ENCODE results near the gene BTG2. TPM values are rescaled to one million over a fixed set of nuclear protein-coding genes. Genes with fewer than 3 reads are reported as not detected.
A peak's percentile ranks its signal among the peaks of the same experiment; 100 is the strongest.

The BTG2 gene
- total RNA-seq, 4 donors from 2014 or later: 160 to 319 (median 193) TPM

DNA sequence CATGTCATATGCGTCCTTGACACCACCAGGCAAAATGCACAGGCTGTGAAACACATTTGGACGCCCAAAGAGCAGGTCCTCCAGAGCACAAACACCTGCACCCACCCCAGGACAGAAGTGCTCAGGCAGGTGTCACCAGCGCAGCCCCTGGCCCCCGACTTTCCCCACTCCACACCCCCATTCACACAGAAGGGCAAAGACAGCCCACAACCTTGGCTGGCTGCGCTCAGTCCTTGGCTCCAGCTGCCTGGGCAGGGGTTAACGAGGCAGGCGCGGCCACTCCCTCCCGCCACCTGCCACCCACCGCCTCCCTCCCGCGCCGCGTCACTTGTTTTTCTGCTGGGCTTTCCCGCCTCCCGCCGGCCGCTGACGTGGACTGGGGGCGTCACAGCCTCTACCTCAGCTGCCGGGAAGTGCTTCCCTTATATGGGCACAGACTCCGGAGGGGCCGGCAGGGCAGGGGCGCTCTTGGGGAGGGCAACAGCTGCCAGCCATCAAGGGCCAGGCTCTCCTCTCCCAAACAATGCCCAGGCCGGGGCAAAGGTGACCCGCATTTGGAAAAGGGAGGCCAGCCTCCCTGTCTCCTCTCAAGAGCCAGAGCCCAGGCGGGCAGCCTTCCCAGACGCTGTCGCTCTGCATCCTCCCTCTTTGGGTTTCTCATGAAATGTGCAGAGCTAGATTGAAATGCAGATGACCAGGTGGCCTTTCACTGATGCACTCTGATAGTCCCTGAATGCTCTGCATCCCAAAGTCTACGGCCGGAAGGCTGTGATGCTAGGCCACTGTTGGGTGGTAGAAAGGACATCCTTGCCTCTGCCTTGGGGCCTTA is 14.8 kb upstream of the BTG2 start:
- Histone ChIP-seq H3K9me3 (no peaks in the 10 kb centered on the region), H3K27ac (peak overlapping the region; percentile 90), H3K27me3 (no peaks in the 10 kb centered on the region), H3K36me3 (no peaks in the 10 kb centered on the region), H3K4me3 (peak overlapping the region; percentile 36), H3K4me1 (peaks cover 65% of the 10 kb centered on the region)
- DNase-seq (ENCODE audit: low spot score in 2 of 2): peak; percentile 97
- peak in 1 of 3 donors; percentile 36 for TF ChIP-seq POLR2AphosphoS5 (IDR thresholded peaks at IDR 0.05)
- peak in 1 of 2 donors; percentile 54 for TF ChIP-seq POLR2A (IDR thresholded peaks at IDR 0.05)
- peak; percentile 75 for TF ChIP-seq EP300 (IDR thresholded peaks at IDR 0.05)
- no peak for TF ChIP-seq CTCF (IDR thresholded peaks at IDR 0.05)
- 35% methylated on average over 8 of the region's 31 CpGs for WGBS

GRCh38 chr1:203291201-203292096 is 13.9 kb upstream of the BTG2 start:
- H3K9me3 ChIP-seq: no peaks in the 10 kb centered on the region
- H3K4me1 ChIP-seq: peaks cover 56% of the 10 kb centered on the region

DNA sequence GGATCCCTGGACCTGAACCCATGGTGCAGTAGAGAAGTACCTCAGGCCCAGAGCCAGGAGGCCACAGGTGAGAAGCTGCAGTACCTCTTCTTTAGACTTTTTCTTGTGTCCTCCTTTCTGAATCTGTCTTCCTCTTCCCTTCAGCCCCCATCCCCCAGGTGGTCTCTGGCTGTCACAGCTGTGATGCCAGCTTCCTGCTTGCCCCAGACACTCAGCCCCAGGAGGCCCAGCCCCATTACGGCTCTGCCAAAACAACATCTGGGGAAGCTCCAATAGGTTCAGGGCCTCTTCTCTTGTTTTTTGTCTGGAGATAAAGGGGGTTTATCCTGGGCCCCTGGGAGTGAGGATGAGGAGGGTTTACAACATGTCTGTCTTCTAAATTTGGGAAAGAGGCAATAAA is 9.5 kb upstream of the BTG2 start:
- Histone ChIP-seq H3K27ac (no peak overlapping the region), H3K9me3 (no peaks in the 10 kb centered on the region), H3K27me3 (no peaks in the 10 kb centered on the region), H3K36me3 (no peaks in the 10 kb centered on the region), H3K4me3 (no peak overlapping the region), H3K4me1 (peaks cover 23% of the 10 kb centered on the region)
- no peak for TF ChIP-seq POLR2AphosphoS5 (IDR thresholded peaks at IDR 0.05)
- no peak for TF ChIP-seq POLR2A (IDR thresholded peaks at IDR 0.05)
- no peak for TF ChIP-seq EP300 (IDR thresholded peaks at IDR 0.05)
- no peak for TF ChIP-seq CTCF (IDR thresholded peaks at IDR 0.05)
- WGBS: 96% methylated on average over 1 of the region's 1 CpG
- DNase-seq (ENCODE audit: low spot score in 2 of 2): no peak

More at GRCh38 chr1:203291201-203292096, 13.9 kb upstream of the BTG2 start:
- no peaks in the 10 kb centered on the region for H3K36me3 ChIP-seq
- peak overlapping the region; percentile 90 for H3K27ac ChIP-seq
- 73% methylated on average over 17 of the region's 17 CpGs for WGBS
- H3K27me3 ChIP-seq: no peaks in the 10 kb centered on the region
- H3K4me3 ChIP-seq: no peak overlapping the region
- TF ChIP-seq POLR2AphosphoS5 (IDR thresholded peaks at IDR 0.05): no peak
- no peak for TF ChIP-seq EP300 (IDR thresholded peaks at IDR 0.05)
- no peak for TF ChIP-seq CTCF (IDR thresholded peaks at IDR 0.05)
- TF ChIP-seq POLR2A (IDR thresholded peaks at IDR 0.05): no peak
- no peak for DNase-seq (ENCODE audit: low spot score in 2 of 2)

- H3K36me3 ChIP-seq: no peaks in the 10 kb centered on the region
- H3K27me3 ChIP-seq: no peaks in the 10 kb centered on the region
- 89% methylated on average over 4 of the region's 7 CpGs for WGBS
- TF ChIP-seq CTCF (IDR thresholded peaks at IDR 0.05) (no peak), POLR2A (IDR thresholded peaks at IDR 0.05) (no peak), EP300 (IDR thresholded peaks at IDR 0.05) (no peak), POLR2AphosphoS5 (IDR thresholded peaks at IDR 0.05) (no peak)
- peaks cover 23% of the 10 kb centered on the region for H3K4me1 ChIP-seq
- H3K4me3 ChIP-seq: no peak overlapping the region
- no peak overlapping the region for H3K27ac ChIP-seq
- no peaks in the 10 kb centered on the region for H3K9me3 ChIP-seq
- no peak for DNase-seq (ENCODE audit: low spot score in 2 of 2)
These were observed 8.8 kb upstream of the BTG2 start for GRCh38 chr1:203296460-203297073.
